ENCODE measurements around the gene MRPS17. TPM values are rescaled to one million over a fixed set of nuclear protein-coding genes. Genes with fewer than 3 reads are reported as not detected.

Gene MRPS17
- total RNA-seq, 1 donor from 2014 or later = 15.6 TPM

GRCh38 chr7:55970978-55971377 lies 19.3 kb downstream of the MRPS17 start:
- DNase-seq (ENCODE audit: low read depth) = peak; percentile 18

DNA sequence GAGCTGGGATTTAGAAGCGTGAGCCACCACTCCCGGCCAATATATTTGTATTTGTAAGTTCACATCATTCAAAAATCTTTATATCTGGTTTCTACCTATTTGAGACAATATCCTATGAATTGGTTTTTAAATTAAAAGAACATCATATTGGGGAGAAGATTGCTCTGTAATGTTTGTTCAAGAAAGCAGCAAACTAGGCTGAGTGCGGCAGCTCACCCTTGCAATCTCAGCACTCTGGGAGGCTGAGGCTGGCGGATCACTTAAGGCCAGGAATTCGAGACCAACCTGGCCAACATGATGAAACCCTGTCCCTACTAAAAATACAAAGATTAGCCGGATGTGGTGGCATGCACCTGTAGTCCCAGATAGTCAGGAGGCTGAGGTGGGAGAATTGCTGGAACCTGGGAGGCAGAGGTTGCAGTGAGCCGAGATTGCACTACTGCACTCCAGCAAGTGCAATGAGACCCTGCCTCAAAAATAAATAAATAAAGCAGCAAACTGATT lies 22.1 kb downstream of the MRPS17 start:
- DNase-seq (ENCODE audit: low read depth) = no peak

- no peak for DNase-seq (ENCODE audit: low read depth)
Measured at GRCh38 chr7:55975988-55976633, 24.4 kb downstream of the MRPS17 start.

DNA sequence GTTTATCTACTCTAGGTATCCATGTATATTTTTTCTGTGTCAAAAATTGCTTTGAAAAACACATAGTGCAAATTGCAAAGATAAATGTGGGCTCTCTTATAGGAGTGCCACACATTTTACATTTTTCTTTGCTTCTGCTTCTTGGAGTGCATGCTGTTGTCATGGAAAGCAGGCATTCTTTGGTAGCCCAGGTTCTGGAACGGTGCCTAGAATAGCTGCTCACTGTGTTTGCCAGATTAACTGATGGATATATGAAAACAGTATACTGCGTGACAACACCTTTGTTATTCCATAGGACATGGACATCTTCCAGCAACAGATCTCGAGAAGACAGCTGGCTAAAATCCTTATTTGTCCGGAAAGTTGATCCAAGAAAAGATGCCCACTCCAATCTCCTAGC lies 26.2 kb downstream of the MRPS17 start:
- peak; percentile 80 for DNase-seq (ENCODE audit: low read depth)

DNA sequence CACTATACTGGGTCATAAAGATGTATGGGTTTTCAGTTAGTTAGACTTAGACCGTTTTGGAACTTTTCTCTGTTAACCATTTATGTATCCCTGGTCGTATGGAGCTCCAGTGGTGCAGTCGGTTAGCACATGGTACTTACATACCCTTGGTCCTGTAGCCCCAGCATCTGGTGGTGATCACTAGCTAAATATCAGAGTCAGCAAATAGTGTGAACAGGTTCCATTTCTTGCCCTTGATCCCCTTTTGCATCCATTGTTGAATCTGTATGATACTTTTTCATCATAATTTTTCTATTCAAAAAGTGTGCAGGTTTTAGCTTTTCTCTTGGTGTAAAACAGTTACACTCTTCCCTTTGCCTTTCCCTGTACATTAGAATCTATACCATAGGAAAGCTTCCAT lies 28.6 kb downstream of the MRPS17 start:
- no peak for DNase-seq (ENCODE audit: low read depth)

DNA sequence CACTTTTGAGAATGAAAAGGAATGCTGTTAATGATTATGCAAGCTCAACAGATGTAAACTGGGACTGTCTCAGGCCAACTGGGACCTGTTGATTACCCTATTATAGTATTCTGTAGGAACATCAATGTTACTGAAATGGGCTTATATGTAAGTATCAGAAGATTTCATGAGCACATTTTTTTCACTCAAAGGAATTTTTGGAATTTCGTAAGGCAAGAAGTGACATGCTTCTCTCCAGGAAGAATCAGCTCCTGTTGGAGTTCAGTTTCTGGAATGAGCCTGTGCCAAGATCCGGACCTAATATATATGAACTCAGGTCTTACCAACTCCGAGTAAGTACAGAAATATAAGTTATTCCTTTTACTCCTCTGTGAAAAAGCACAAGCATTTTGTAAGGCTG lies 31.9 kb downstream of the MRPS17 start:
- DNase-seq (ENCODE audit: low read depth) = no peak

- DNase-seq (ENCODE audit: low read depth) = no peak
Measured at GRCh38 chr7:55992346-55992745, 40.7 kb downstream of the MRPS17 start.

DNA sequence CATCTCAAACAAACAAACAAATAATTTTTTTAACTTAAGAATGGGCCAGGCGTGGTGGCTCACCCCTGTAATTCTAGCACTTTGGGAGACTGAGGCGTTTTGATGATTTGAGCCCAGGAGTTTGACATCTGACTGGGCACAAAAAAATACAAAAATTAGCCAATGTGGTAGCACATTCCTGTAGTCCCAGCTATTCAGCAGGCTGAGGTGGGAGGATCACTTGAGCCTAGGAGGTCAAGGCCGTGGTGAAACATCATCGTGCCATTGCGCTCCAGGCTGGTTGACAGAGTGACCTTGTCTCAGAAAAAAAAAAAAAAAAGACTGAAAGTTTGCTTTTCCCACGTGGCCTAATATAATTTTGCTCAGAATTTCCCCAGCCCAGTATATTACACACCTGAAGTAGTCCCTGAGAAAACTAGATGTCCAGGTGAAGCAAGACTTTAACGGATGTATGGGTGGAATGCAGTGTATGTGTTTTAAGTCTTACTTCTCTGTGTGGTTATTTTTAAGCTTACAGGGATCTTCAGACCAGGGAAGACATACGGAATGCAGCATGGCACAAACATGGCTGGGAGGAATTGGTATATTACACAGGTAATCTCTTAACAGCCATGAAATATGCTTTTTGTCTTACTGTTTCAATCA lies 45.3 kb downstream of the MRPS17 start:
- DNase-seq (ENCODE audit: low read depth) = no peak

DNA sequence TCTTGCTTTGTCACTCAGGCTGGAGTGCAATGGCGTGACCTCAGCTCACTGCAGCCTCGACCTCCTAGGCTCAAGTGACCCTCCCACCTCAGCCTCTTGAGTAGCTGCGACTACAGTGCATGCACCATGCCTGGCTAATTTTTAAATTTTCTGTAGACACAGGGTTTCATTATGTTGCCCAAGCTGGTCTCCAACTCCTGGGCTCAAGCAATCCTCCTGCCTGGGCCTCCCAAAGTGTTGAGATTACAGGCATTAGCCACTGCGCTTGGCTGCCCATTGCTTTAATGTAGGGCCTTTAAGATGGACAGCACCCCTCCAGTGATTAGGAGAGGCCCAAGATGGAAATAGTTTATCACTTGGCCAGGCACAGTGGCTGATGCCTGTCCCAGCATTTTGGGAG lies 52.1 kb downstream of the MRPS17 start:
- no peak for DNase-seq (ENCODE audit: low read depth)

Other genes with a start within 250 kb of the MRPS17 start
- gene SEPTIN14, start 89.1 kb upstream of the MRPS17 start, total RNA-seq = not detected in 2 replicates
- gene ZNF713, start 64.4 kb upstream of the MRPS17 start, total RNA-seq = 3.5 and 7.0 TPM in 2 replicates
- 58.0 and 78.6 TPM in 2 replicates for gene NIPSNAP2, start 12.7 kb downstream of the MRPS17 start, total RNA-seq
- 42.7 and 90.6 TPM in 2 replicates for gene PSPH, start 99.6 kb downstream of the MRPS17 start, total RNA-seq
- gene CCT6A, start 99.9 kb downstream of the MRPS17 start, total RNA-seq = 184 and 264 TPM in 2 replicates
- gene SUMF2, start 112.4 kb downstream of the MRPS17 start, total RNA-seq = 130 and 194 TPM in 2 replicates
- 0.15 TPM in 1 of 2 replicates, not detected in the other for gene PHKG1, start 141.1 kb downstream of the MRPS17 start, total RNA-seq
- gene CHCHD2, start 154.6 kb downstream of the MRPS17 start, total RNA-seq = 215 and 649 TPM in 2 replicates
- gene NUPR2, start 164.5 kb downstream of the MRPS17 start, total RNA-seq = 0.20 TPM in 1 of 2 replicates, not detected in the other

Data from renal cortical epithelial cell (primary cell).